ENCODE data around the gene PMPCA. TPM values are rescaled to one million over a fixed set of nuclear protein-coding genes. Genes with fewer than 3 reads are reported as not detected.

Gene PMPCA
- total and polyA plus RNA-seq, 4 donors = 27.0 to 75.6 (median 41.6) TPM

GRCh38 chr9:136412962-136413361, 2.5 kb downstream of the PMPCA start:
- peaks cover 3 to 26% (median 21%) of the 10 kb centered on the region in 4 donors for H3K4me1 ChIP-seq (ENCODE audit: control insufficient read depth in 4 of 4, insufficient read depth in 4 of 4, low read length in 3 of 4)
- DNase-seq (ENCODE audit: low spot score) = no peak
- H3K36me3 ChIP-seq (ENCODE audit: control insufficient read depth in 4 of 4, insufficient read depth in 3 of 4, low read depth in 1 of 4, low read length in 3 of 4) = peaks cover 8 to 49% (median 23%) of the 10 kb centered on the region in 4 donors

GRCh38 chr9:136416427-136416826, 6.0 kb downstream of the PMPCA start:
- Histone ChIP-seq H3K9me3 (ENCODE audit: control insufficient read depth in 4 of 4, low read length in 3 of 4) (no peaks in the 10 kb centered on the region), H3K27me3 (ENCODE audit: control insufficient read depth in 4 of 4, insufficient read depth in 4 of 4, low read length in 3 of 4) (no peaks in the 10 kb centered on the region), H3K4me1 (ENCODE audit: control insufficient read depth in 4 of 4, insufficient read depth in 4 of 4, low read length in 3 of 4) (peaks cover 2 to 19% (median 14%) of the 10 kb centered on the region in 4 donors), H3K9ac (ENCODE audit: low read depth in 1 of 2, low read length in 2 of 2) (no peak overlapping the region), H3K27ac (ENCODE audit: low read depth in 1 of 2, low read length in 2 of 2) (no peak overlapping the region), H3K36me3 (ENCODE audit: control insufficient read depth in 4 of 4, insufficient read depth in 3 of 4, low read depth in 1 of 4, low read length in 3 of 4) (peaks cover 18 to 73% (median 40%) of the 10 kb centered on the region in 4 donors), H3K4me3 (ENCODE audit: low read depth in 1 of 3, low read length in 3 of 3) (no peak overlapping the region)
- DNase-seq (ENCODE audit: low spot score) = no peak
- WGBS = 97% methylated on average over 8 of the region's 8 CpGs
- TF ChIP-seq, protein P1, sequence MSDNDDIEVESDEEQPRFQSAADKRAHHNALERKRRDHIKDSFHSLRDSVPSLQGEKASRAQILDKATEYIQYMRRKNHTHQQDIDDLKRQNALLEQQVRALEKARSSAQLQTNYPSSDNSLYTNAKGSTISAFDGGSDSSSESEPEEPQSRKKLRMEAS (IDR thresholded peaks at IDR 0.05) = no peak
- TF ChIP-seq RAD21 (IDR thresholded peaks at IDR 0.05) (no peak), GABPA (IDR thresholded peaks at IDR 0.05 in 1 of 2, conservative IDR thresholded peaks at IDR 0.05 in 1 of 2) (no peak), FOXA2 (IDR thresholded peaks at IDR 0.05) (no peak), YY1 (IDR thresholded peaks at IDR 0.05) (no peak), TAF1 (conservative IDR thresholded peaks at IDR 0.05) (no peak), REST (IDR thresholded peaks at IDR 0.05) (no peak)
- TF ChIP-seq, protein P2, sequence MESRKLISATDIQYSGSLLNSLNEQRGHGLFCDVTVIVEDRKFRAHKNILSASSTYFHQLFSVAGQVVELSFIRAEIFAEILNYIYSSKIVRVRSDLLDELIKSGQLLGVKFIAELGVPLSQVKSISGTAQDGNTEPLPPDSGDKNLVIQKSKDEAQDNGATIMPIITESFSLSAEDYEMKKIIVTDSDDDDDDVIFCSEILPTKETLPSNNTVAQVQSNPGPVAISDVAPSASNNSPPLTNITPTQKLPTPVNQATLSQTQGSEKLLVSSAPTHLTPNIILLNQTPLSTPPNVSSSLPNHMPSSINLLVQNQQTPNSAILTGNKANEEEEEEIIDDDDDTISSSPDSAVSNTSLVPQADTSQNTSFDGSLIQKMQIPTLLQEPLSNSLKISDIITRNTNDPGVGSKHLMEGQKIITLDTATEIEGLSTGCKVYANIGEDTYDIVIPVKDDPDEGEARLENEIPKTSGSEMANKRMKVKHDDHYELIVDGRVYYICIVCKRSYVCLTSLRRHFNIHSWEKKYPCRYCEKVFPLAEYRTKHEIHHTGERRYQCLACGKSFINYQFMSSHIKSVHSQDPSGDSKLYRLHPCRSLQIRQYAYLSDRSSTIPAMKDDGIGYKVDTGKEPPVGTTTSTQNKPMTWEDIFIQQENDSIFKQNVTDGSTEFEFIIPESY (IDR thresholded peaks at IDR 0.05) = no peak
- TF ChIP-seq, protein P3, sequence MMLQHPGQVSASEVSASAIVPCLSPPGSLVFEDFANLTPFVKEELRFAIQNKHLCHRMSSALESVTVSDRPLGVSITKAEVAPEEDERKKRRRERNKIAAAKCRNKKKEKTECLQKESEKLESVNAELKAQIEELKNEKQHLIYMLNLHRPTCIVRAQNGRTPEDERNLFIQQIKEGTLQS (IDR thresholded peaks at IDR 0.05) = no peak
- TF ChIP-seq, protein P4, sequence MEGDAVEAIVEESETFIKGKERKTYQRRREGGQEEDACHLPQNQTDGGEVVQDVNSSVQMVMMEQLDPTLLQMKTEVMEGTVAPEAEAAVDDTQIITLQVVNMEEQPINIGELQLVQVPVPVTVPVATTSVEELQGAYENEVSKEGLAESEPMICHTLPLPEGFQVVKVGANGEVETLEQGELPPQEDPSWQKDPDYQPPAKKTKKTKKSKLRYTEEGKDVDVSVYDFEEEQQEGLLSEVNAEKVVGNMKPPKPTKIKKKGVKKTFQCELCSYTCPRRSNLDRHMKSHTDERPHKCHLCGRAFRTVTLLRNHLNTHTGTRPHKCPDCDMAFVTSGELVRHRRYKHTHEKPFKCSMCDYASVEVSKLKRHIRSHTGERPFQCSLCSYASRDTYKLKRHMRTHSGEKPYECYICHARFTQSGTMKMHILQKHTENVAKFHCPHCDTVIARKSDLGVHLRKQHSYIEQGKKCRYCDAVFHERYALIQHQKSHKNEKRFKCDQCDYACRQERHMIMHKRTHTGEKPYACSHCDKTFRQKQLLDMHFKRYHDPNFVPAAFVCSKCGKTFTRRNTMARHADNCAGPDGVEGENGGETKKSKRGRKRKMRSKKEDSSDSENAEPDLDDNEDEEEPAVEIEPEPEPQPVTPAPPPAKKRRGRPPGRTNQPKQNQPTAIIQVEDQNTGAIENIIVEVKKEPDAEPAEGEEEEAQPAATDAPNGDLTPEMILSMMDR (IDR thresholded peaks at IDR 0.05; ENCODE audit: low read depth, low read length, missing input control) = no peak

More at GRCh38 chr9:136412962-136413361, 2.5 kb downstream of the PMPCA start:
- 83% methylated on average over 9 of the region's 9 CpGs for WGBS
- no peak overlapping the region for H3K4me3 ChIP-seq (ENCODE audit: low read depth in 1 of 3, low read length in 3 of 3)
- no peak overlapping the region for H3K27ac ChIP-seq (ENCODE audit: low read depth in 1 of 2, low read length in 2 of 2)
- no peaks in the 10 kb centered on the region for H3K27me3 ChIP-seq (ENCODE audit: control insufficient read depth in 4 of 4, insufficient read depth in 4 of 4, low read length in 3 of 4)
- H3K9me3 ChIP-seq (ENCODE audit: control insufficient read depth in 4 of 4, low read length in 3 of 4) = no peaks in the 10 kb centered on the region
- TF ChIP-seq FOXA2 (IDR thresholded peaks at IDR 0.05) (no peak), HNF4G (IDR thresholded peaks at IDR 0.05) (no peak), NR2F2 (IDR thresholded peaks at IDR 0.05) (no peak), FOXA1 (IDR thresholded peaks at IDR 0.05) (no peak), TAF1 (conservative IDR thresholded peaks at IDR 0.05) (no peak), REST (IDR thresholded peaks at IDR 0.05) (no peak)
- TF ChIP-seq, protein P3 (IDR thresholded peaks at IDR 0.05) = no peak
- TF ChIP-seq, protein P1 (IDR thresholded peaks at IDR 0.05) = no peak
- H3K9ac ChIP-seq (ENCODE audit: low read depth in 1 of 2, low read length in 2 of 2) = no peak overlapping the region

Measured in liver (tissue), 9 donors.